ENCODE measurements around the gene SSUH2. TPM values are rescaled to one million over a fixed set of nuclear protein-coding genes. Genes with fewer than 3 reads are reported as not detected.

Gene SSUH2
- total RNA-seq = 0.05 TPM in 1 of 2 replicates, not detected in the other

GRCh38 chr3:8644748-8645390 is at the start of gene SSUH2:
TSS of gene SSUH2 (minus strand) at chr3:8644798. CDS start at chr3:8644758, 40 bp downstream.

Other genes with a start within 250 kb of the SSUH2 start
- 106 and 175 TPM in 2 replicates for gene LMCD1, start 143.0 kb downstream of the SSUH2 start, total RNA-seq
- not detected in 2 replicates for gene CAV3, start 89.0 kb upstream of the SSUH2 start, total RNA-seq
- 3.9 and 31.7 TPM in 2 replicates for gene OXTR, start 124.8 kb upstream of the SSUH2 start, total RNA-seq

All from smooth muscle cell of the umbilical artery (primary cell).